Keratinocyte (primary cell): ENCODE results near the gene PPP1R1C. TPM values are rescaled to one million over a fixed set of nuclear protein-coding genes. Genes with fewer than 3 reads are reported as not detected.
A peak's percentile ranks its signal among the peaks of the same experiment; 100 is the strongest.
"Not testable (repeated sequence)": the region's sequence is repeated elsewhere in the genome, so short reads cannot be mapped to it uniquely, and the experiment has no call there.

Experiments used
- DNase-seq: peaks from one replicate; pipeline ENCODE4 v3.0.0-alpha.2; 2011; ENCODE audit warnings: low read depth, missing footprints, low spot score
- FAIRE-seq: peaks from 2 replicates; lab custom pipeline; 2011; peaks lifted over from hg19 to GRCh38; lab: Jason Lieb, UNC
- H2AFZ ChIP-seq: 2 replicates; pipeline ENCODE4 v1.6.0; 2012; ENCODE audit warnings: low read length, control low read depth, inconsistent platforms; ENCODE audit not compliant: control insufficient read depth
- H3K27ac ChIP-seq: 2 replicates; pipeline ENCODE4 v1.5.1; 2011; ENCODE audit warnings: low read length; ENCODE audit not compliant: control insufficient read depth, insufficient read depth
- H3K27me3 ChIP-seq: 3 replicates; pipeline ENCODE4 v1.6.0; 2011; ENCODE audit warnings: low read length; ENCODE audit not compliant: control insufficient read depth, insufficient read depth; ENCODE audit errors: extremely low read depth
- H3K36me3 ChIP-seq, 2 experiments: 2 replicates in 1 of 2; 3 replicates in 1 of 2; pipeline ENCODE4 v1.5.1; 2011; ENCODE audit warnings: low read length in 2 of 2, mild to moderate bottlenecking in 1 of 2; ENCODE audit not compliant: control insufficient read depth in 2 of 2, insufficient read depth in 2 of 2; ENCODE audit errors: extremely low read depth in 1 of 2
- H3K4me1 ChIP-seq: 3 replicates; pipeline ENCODE4 v1.5.1; 2011; ENCODE audit warnings: low read length; ENCODE audit not compliant: control insufficient read depth, insufficient read depth; ENCODE audit errors: extremely low read depth
- H3K4me2 ChIP-seq: 3 replicates; pipeline ENCODE4 v1.6.0; 2011; ENCODE audit warnings: low read depth, low read length; ENCODE audit not compliant: control insufficient read depth, insufficient read depth; ENCODE audit errors: extremely low read depth
- H3K4me3 ChIP-seq, 3 experiments: fragments of 200-600 bp in 1 of 3; sonication (generic) in 1 of 3; 2 replicates in 2 of 3; 3 replicates in 1 of 3; pipeline ENCODE4 v1.5.1; 2011 to 2016; ENCODE audit warnings: low read length in 3 of 3, mild to moderate bottlenecking in 3 of 3, control low read depth in 2 of 3, inconsistent platforms in 1 of 3, low read depth in 1 of 3, mixed read lengths in 1 of 3, mixed run types in 1 of 3, moderate library complexity in 1 of 3; ENCODE audit not compliant: control insufficient read depth in 2 of 3, insufficient read depth in 2 of 3; ENCODE audit errors: extremely low read depth in 1 of 3
- H3K79me2 ChIP-seq: 2 replicates; pipeline ENCODE4 v1.6.0; 2012; ENCODE audit warnings: low read length; ENCODE audit not compliant: control insufficient read depth, insufficient read depth
- H3K9ac ChIP-seq: 3 replicates; pipeline ENCODE4 v1.6.0; 2011; ENCODE audit warnings: low read length; ENCODE audit not compliant: control insufficient read depth, insufficient read depth; ENCODE audit errors: extremely low read depth
- H3K9me1 ChIP-seq: 3 replicates; pipeline ENCODE4 v1.6.0; 2011; ENCODE audit warnings: low read length; ENCODE audit not compliant: control insufficient read depth, insufficient read depth; ENCODE audit errors: extremely low read depth
- H3K9me3 ChIP-seq: 2 replicates; pipeline ENCODE4 v1.5.1; 2012; ENCODE audit warnings: low read depth, low read length; ENCODE audit not compliant: control insufficient read depth
- H4K20me1 ChIP-seq: 3 replicates; pipeline ENCODE4 v1.6.0; 2011; ENCODE audit warnings: low read length; ENCODE audit not compliant: control insufficient read depth, insufficient read depth; ENCODE audit errors: extremely low read depth
- CTCF ChIP-seq, 3 experiments: IDR thresholded peaks in 1 of 3; conservative IDR thresholded peaks in 1 of 3; optimal IDR thresholded peaks in 1 of 3; 2 replicates in 2 of 3; 3 replicates in 1 of 3; pipeline versions ENCODE3 to v1.5.1; 2011; ENCODE audit warnings: low read length in 3 of 3, mild to moderate bottlenecking in 3 of 3, moderate library complexity in 2 of 3, control low read depth in 1 of 3, inconsistent platforms in 1 of 3; ENCODE audit not compliant: insufficient read depth in 2 of 3; ENCODE audit errors: extremely low read depth in 1 of 3
- EZH2 ChIP-seq: IDR thresholded peaks from one replicate; pipeline ENCODE4 v1.6.1; 2012; ENCODE audit warnings: inconsistent platforms, mild to moderate bottlenecking, low read length, moderate library complexity
- dilution Hi-C: fragments of 300-500 bp; cut with MboI; formaldehyde crosslinking; loops from one replicate; pipeline ENCODE4 v1.7.0; 2020; ENCODE audit warnings: low sequenced_read_pairs; ENCODE audit not compliant: extremely low pct_ligation_motif_present
- polyA plus RNA-seq, 5 experiments: library from polyadenylated mRNA; depleted of rRNA in 3 of 5; stranded (reverse) in 3 of 5; stranded (forward) in 1 of 5; unstranded in 1 of 5; fragments of >200 nt; gene quantifications; 1 replicate in 1 of 5; 2 replicates in 3 of 5; 3 replicates in 1 of 5; pipeline versions ENCODE4 v1.2.1 to v1.2.3, GENCODE V29; 2011 to 2012; ENCODE audit warnings: missing spikeins in 2 of 5, low read depth in 1 of 5, low replicate concordance in 1 of 5

Gene PPP1R1C
- polyA plus RNA-seq, 1 donor (not counting 4 experiments of a cell fraction or from before 2014, with no cell fraction given): 4.3 TPM

GRCh38 chr2:181955010-181955409, 30.6 kb upstream of the PPP1R1C start:
- FAIRE-seq: no peak
- no peaks in the 10 kb centered on the region for H3K9me3 ChIP-seq
- no peak overlapping the region for H3K9ac ChIP-seq
- peak overlapping the region; percentile 74 for H3K27ac ChIP-seq
- no peak for DNase-seq
- peak overlapping the region; percentile 63 for H2AFZ ChIP-seq
- H3K36me3 ChIP-seq: no peaks in the 10 kb centered on the region
- H4K20me1 ChIP-seq: no peaks in the 10 kb centered on the region
- no peak for TF ChIP-seq CTCF (optimal IDR thresholded peaks at IDR 0.05 in 1 of 3, IDR thresholded peaks at IDR 0.05 in 1 of 3, conservative IDR thresholded peaks at IDR 0.05 in 1 of 3; ENCODE audit: extremely low read depth in 1 of 3, insufficient read depth in 2 of 3, low read length in 3 of 3)
- no peak for TF ChIP-seq EZH2
- H3K4me3 ChIP-seq: peak overlapping the region in 2 of 3 experiments; percentile 24 to 31
- no peaks in the 10 kb centered on the region for H3K79me2 ChIP-seq
- H3K27me3 ChIP-seq: no peaks in the 10 kb centered on the region
- dilution Hi-C loops: no loop called here
- H3K4me2 ChIP-seq: peak overlapping the region; percentile 49
- peaks cover 18% of the 10 kb centered on the region for H3K4me1 ChIP-seq
- no peaks in the 10 kb centered on the region for H3K9me1 ChIP-seq

- H3K9me1 ChIP-seq, H3K36me3 ChIP-seq, H3K4me3 ChIP-seq, H3K27ac ChIP-seq, H3K4me2 ChIP-seq, H3K9ac ChIP-seq, dilution Hi-C loops, H3K9me3 ChIP-seq, H3K79me2 ChIP-seq, FAIRE-seq, H2AFZ ChIP-seq, H3K27me3 ChIP-seq, DNase-seq, H4K20me1 ChIP-seq: not testable (repeated sequence)
- H3K4me1 ChIP-seq: peaks cover 18% of the 10 kb centered on the region
Measured at GRCh38 chr2:181955866-181956265, 29.8 kb upstream of the PPP1R1C start.

- no peak overlapping the region for H2AFZ ChIP-seq
- FAIRE-seq: no peak
- H3K27me3 ChIP-seq: no peaks in the 10 kb centered on the region
- no peak overlapping the region for H3K4me2 ChIP-seq
- no peaks in the 10 kb centered on the region for H4K20me1 ChIP-seq
- H3K4me3 ChIP-seq: no peak overlapping the region
- no peaks in the 10 kb centered on the region for H3K36me3 ChIP-seq
- H3K79me2 ChIP-seq: no peaks in the 10 kb centered on the region
- no peak for TF ChIP-seq CTCF (optimal IDR thresholded peaks at IDR 0.05 in 1 of 3, IDR thresholded peaks at IDR 0.05 in 1 of 3, conservative IDR thresholded peaks at IDR 0.05 in 1 of 3; ENCODE audit: extremely low read depth in 1 of 3, insufficient read depth in 2 of 3, low read length in 3 of 3)
- TF ChIP-seq EZH2: no peak
- DNase-seq: no peak
- H3K9me3 ChIP-seq: no peaks in the 10 kb centered on the region
- no peak overlapping the region for H3K9ac ChIP-seq
- dilution Hi-C loops: no loop called here
- H3K9me1 ChIP-seq: no peaks in the 10 kb centered on the region
- H3K4me1 ChIP-seq: peaks cover 18% of the 10 kb centered on the region
- H3K27ac ChIP-seq: no peak overlapping the region
Measured at GRCh38 chr2:181957668-181958067, 28.0 kb upstream of the PPP1R1C start.
